IgD-negative memory B cell (primary cell): ENCODE results near the gene PDP2. TPM values are rescaled to one million over a fixed set of nuclear protein-coding genes. Genes with fewer than 3 reads are reported as not detected.

Source experiments
- H3K27ac Mint-ChIP-seq, 3 donors: one replicate each; pipeline ENCODE4 v1.8.0; 2020 to 2022; ENCODE audit warnings: mild to moderate bottlenecking in 3 of 3, mixed read lengths in 3 of 3, moderate library complexity in 1 of 3
- H3K27me3 Mint-ChIP-seq: one replicate; pipeline ENCODE4 v1.8.0; 2021; ENCODE audit warnings: mixed read lengths
- H3K36me3 Mint-ChIP-seq: one replicate; pipeline ENCODE4 v1.8.0; 2020; ENCODE audit warnings: mild to moderate bottlenecking, mixed read lengths
- H3K4me1 Mint-ChIP-seq, 3 donors: one replicate each; pipeline ENCODE4 v1.8.0; 2020 to 2022; ENCODE audit warnings: mixed read lengths in 3 of 3, mild to moderate bottlenecking in 1 of 3
- H3K4me3 Mint-ChIP-seq, 4 donors: one replicate each; pipeline ENCODE4 v1.8.0; 2020 to 2022; ENCODE audit warnings: mild to moderate bottlenecking in 4 of 4, mixed read lengths in 4 of 4, moderate library complexity in 3 of 4
- H3K9me3 Mint-ChIP-seq, 3 donors: one replicate each; pipeline ENCODE4 v1.8.0; 2020 to 2021; ENCODE audit warnings: mixed read lengths in 3 of 3, mild to moderate bottlenecking in 1 of 3
- polyA plus RNA-seq: library from polyadenylated mRNA; unstranded; fragments of 300-500 nt; fragmentation: Illumina TruSeq; gene quantifications from one replicate; pipeline ENCODE4 v1.2.3, GENCODE V29; 2021

Gene PDP2
- polyA plus RNA-seq, 1 donor from 2014 or later: 0.78 TPM

DNA sequence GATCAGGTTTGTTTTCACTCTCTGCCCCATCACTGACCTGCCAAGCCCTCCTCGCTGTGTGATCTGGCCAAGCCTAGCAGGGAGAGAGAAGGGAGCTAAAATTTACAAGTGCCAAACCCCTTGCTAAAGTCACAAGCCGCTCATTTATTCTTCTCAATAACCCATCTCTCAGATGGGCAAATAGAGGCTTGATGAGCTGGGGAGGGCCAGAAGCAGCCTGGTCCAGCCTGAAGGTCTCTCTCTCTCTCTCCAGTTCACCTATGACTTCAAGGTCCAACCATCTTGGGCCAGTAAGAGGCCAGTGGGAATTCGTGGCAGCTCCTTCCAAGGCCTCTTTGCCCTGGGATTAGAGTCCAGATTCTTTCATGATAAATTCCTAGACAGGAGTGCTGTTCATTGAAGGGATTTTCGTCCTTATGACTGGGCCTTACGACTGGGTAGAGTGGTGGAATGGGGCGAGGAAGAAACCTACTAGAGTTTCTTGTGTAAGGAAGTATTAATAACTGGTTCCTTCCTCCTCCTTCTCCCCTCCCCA lies 32.7 kb upstream of the PDP2 start:
- peaks cover 34% of the 10 kb centered on the region for H3K27me3 Mint-ChIP-seq
- no peak overlapping the region for H3K27ac Mint-ChIP-seq
- H3K36me3 Mint-ChIP-seq: no peaks in the 10 kb centered on the region
- H3K4me1 Mint-ChIP-seq: peaks cover 0 to 5% (median 5%) of the 10 kb centered on the region in 3 donors
- no peaks in the 10 kb centered on the region for H3K9me3 Mint-ChIP-seq
- H3K4me3 Mint-ChIP-seq: no peak overlapping the region

DNA sequence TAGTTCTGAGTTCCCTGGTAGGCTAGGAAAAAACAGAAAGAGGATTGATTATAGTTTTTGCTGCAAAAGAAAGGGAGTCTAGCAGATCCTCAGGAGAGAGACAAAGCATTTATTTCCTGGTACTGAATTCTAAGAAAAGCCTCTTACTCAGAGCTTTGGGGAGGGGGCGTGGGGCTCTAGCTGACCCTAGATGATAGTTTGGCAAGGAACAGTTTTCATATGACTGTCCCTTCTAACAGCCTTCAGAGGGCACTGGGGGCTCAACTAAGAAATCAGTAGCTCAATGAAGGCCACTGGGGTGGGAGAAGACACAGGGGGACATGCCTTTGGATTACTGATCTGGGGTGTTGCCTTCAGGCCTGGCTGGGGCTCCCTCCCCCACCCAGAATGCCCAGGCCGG lies 32.1 kb upstream of the PDP2 start:
- Mint-ChIP-seq H3K27ac (no peak overlapping the region), H3K27me3 (peaks cover 29% of the 10 kb centered on the region), H3K9me3 (no peaks in the 10 kb centered on the region), H3K4me3 (no peak overlapping the region), H3K36me3 (no peaks in the 10 kb centered on the region), H3K4me1 (peaks cover 0 to 5% (median 5%) of the 10 kb centered on the region in 3 donors)

DNA sequence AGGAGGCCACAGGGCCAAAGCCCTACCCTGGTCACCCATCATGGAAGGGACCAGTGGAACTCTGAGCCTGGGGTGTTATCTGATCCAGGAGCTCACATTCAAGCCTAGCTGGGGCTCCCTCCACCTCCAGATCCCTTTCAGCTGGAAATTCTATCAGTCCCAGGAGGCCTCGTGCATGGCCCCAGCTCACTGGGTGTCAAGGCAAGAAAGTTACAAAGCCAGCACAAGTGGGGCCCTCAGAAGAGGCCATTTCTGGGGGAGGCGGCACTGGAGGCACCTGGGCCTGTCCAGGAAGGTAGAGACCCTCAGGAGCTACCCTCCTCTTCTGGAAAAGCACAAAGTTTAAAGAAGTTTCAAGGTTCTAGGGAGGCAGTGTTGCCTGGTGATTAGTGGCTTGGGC lies 31.3 kb upstream of the PDP2 start:
- Mint-ChIP-seq H3K27me3 (peaks cover 21% of the 10 kb centered on the region), H3K27ac (peak overlapping the region in 1 of 3 donors; percentile 35), H3K4me3 (no peak overlapping the region), H3K9me3 (no peaks in the 10 kb centered on the region), H3K4me1 (peaks cover 0 to 3% (median 2%) of the 10 kb centered on the region in 3 donors), H3K36me3 (peaks cover under 1% of the 10 kb centered on the region)

DNA sequence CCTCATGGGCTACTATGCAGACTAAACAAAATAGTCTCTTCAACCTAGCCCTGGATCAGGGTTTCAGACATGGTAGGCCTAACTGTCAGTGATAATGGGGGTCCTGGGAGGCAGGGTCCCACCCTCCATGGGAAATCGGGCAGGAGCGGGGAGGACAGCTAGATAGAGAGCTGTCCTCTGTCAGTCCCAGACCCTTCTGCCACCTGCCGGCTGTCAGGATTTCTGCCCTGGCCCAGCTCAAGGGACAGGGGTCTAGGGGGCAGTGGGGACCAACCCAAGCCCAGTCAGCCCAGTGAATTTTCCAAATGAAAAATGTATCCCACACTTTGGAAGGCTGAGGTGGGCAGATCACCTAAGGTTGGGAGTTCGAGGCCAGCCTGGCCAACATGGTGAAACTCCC lies 30.8 kb upstream of the PDP2 start:
- no peak overlapping the region for H3K4me3 Mint-ChIP-seq
- H3K27ac Mint-ChIP-seq: peak overlapping the region in 1 of 3 donors; percentile 35
- peaks cover 21% of the 10 kb centered on the region for H3K27me3 Mint-ChIP-seq
- no peaks in the 10 kb centered on the region for H3K9me3 Mint-ChIP-seq
- peaks cover 1% of the 10 kb centered on the region for H3K36me3 Mint-ChIP-seq
- peaks cover 0 to 3% (median 2%) of the 10 kb centered on the region in 3 donors for H3K4me1 Mint-ChIP-seq

DNA sequence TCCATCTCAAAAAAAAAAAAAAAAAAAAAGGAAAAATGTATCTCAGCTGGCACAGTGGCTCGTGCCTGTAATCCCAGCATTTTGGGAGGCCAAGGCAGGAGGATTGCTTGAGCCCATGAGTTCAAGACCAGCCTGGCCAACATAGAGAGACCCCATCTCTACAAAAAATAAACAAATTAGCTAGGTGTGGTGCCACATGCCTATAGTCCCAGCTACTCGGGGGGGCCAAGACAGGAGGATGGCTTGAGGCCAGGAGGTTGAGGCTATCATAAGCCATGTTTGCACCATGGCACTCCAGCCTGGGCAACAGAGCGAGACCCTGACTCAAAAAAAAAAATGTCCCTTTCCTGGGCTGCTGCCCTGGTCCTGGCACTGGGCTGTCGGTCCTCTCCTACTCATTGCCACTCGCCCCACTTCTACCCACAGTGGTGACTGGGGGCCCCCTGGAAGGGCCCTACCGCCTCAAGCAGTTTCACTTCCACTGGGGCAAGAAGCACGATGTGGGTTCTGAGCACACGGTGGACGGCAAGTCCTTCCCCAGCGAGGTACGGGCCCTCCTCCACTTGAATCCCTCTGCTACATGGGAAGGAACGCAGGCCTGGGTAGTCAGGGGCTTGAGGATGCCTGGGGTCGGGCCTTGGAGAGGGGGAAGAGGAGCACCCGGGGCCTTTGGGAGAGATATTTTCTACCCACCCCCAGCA lies 30.1 kb upstream of the PDP2 start:
- Mint-ChIP-seq H3K4me1 (peaks cover 0 to 3% (median 2%) of the 10 kb centered on the region in 3 donors), H3K36me3 (peaks cover 1% of the 10 kb centered on the region), H3K9me3 (no peaks in the 10 kb centered on the region), H3K27ac (no peak overlapping the region), H3K27me3 (peaks cover 16% of the 10 kb centered on the region), H3K4me3 (no peak overlapping the region)

DNA sequence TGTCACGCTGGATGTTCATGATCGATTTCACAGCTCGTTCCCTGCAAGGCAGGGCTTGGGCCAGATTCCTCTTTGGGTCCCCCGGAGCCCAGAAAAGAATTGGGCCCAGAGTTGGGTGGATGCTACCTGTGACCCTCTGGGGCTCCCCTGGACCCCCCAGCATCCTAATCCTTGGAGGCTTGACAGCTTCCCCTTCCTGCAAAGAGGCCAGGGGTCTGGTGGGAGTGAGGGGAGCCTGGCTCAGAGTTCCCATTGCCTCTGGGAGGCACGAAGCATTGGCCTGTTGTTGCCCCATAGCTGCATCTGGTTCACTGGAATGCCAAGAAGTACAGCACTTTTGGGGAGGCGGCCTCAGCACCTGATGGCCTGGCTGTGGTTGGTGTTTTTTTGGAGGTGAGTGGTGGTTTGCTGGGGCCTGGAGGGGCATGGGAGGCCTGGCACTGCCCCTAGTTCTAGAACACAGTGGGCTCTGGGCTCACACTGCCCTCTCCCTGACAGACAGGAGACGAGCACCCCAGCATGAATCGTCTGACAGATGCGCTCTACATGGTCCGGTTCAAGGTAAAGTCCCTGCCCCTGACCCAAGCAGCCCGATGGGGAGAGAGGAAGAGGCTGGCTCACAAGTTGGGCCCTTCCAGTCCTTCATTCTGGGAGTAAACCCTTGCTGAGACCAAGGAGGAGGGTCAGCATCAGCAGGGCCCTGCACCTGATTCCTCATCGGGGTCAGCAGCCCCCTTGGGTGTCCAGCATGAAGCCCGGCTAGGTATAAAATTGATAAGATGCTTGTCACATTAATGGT lies 28.9 kb upstream of the PDP2 start:
- Mint-ChIP-seq H3K4me1 (no peaks in the 10 kb centered on the region), H3K9me3 (no peaks in the 10 kb centered on the region), H3K27me3 (peaks cover 8% of the 10 kb centered on the region), H3K4me3 (no peak overlapping the region), H3K27ac (no peak overlapping the region), H3K36me3 (peaks cover 1% of the 10 kb centered on the region)

DNA sequence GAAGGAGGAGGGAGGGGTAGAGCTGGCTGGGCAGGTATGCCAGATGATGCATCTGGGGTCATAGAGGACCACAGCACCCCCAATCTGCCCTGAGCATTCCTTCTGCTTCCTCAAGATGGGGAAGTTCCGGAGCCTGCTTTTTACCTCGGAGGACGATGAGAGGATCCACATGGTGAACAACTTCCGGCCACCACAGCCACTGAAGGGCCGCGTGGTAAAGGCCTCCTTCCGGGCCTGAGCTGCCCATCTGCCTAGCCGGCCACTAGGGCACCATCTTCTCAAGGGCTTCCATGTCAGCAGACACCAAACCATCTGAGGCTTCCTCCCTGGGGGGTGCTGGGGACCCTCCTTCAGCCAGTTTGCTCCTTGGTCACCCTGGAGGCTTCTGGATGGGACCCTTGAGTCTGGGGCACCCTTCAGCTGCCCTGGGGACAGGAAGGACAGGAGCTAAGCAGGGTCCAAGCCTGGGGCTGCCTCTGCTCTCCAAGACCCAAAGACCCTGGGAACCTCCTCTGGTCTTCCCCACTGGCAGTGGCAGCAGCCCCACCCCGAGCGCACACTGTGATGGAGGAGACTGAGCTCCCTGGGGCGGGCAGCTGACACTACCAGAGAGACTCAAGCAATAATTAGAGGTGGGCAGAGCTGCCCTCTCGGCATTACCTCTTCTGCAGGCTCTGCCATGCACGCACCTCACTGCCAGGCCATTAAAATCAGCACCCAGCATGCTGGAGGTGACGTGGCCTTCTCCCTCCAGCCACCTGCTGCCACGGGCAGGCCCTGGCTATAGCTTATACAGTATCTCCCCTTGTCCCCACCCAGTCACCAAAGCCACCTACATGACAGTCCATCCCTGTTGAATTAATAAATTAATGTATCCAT lies 26.8 kb upstream of the PDP2 start:
- Mint-ChIP-seq H3K4me1 (peaks cover 0 to 4% (median 0%) of the 10 kb centered on the region in 3 donors), H3K27me3 (peaks cover 1% of the 10 kb centered on the region), H3K27ac (peak overlapping the region in 1 of 3 donors; percentile 11), H3K9me3 (no peaks in the 10 kb centered on the region), H3K36me3 (peaks cover 1% of the 10 kb centered on the region), H3K4me3 (no peak overlapping the region)

DNA sequence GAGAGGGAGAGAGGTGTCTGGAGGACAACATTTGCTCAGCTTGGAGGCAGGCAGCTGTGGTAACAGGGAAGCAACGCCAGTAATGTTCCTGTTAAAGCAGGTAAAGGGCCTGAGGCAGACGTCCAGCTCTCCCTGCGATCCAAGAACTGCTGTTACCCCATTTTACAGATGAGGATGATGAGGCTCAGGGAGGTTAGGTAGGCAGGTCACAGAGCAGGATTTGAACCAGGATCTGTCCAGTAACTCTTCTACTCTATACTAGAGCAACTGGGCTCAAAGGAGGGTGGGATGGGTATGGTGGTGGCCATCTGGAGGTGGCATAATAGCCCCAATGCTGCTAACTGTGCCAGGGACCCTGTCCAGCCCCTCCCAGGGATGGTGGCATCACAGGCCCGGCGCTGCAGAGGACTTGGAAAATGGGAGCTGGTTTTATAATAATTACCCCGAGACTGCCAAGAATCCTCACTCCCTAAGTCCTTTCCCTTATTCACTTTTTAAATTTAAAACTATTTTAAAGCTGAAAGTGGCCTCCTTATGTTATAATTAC lies 24.1 kb upstream of the PDP2 start:
- peaks cover 1% of the 10 kb centered on the region for H3K27me3 Mint-ChIP-seq
- H3K36me3 Mint-ChIP-seq: peaks cover 1% of the 10 kb centered on the region
- H3K9me3 Mint-ChIP-seq: no peaks in the 10 kb centered on the region
- H3K4me1 Mint-ChIP-seq: peaks cover 0 to 4% (median 0%) of the 10 kb centered on the region in 3 donors
- H3K27ac Mint-ChIP-seq: no peak overlapping the region
- H3K4me3 Mint-ChIP-seq: no peak overlapping the region

DNA sequence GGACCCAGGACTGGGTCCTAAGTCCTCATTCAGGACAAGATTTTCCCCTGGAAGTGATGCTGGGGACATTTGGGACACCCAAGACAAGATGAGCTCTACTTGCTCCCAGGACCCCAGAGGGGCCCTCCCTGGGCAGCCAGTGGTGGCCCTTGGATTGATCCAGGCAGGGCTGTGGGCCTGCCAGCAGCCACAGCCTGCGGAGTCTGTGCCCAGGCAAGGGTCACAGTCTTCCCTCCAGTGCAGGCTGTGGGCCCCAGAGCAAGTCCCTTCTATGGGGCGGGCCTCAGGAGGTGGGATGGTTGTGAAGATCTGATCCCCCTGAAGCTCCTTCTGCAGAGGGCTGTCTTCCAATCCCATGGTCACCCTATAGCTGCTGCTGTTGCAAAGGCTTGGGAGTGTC lies 23.5 kb upstream of the PDP2 start:
- no peaks in the 10 kb centered on the region for H3K9me3 Mint-ChIP-seq
- no peak overlapping the region for H3K4me3 Mint-ChIP-seq
- peaks cover 0 to 4% (median 0%) of the 10 kb centered on the region in 3 donors for H3K4me1 Mint-ChIP-seq
- H3K27ac Mint-ChIP-seq: no peak overlapping the region
- no peaks in the 10 kb centered on the region for H3K27me3 Mint-ChIP-seq
- peaks cover 1% of the 10 kb centered on the region for H3K36me3 Mint-ChIP-seq

DNA sequence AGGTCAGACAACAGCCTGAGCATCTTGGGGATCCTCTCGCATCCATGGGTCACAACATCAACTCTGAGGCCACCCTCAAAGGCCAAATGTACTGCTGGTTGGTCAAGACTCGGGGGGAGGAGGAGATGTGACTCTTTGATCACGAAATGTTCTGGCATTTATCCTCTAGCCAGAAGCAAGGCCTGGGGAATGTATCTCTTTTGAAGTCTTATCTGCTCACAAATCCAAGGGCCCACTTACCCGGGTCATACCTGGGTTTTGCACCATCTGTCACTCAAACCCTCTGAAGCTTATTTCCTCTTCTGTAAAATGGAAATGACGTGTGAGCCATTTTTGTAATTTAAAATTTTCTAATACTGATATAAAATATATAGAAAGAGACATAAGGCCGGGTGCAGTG lies 22.9 kb upstream of the PDP2 start:
- no peaks in the 10 kb centered on the region for H3K9me3 Mint-ChIP-seq
- peaks cover 0 to 4% (median 0%) of the 10 kb centered on the region in 3 donors for H3K4me1 Mint-ChIP-seq
- H3K27ac Mint-ChIP-seq: no peak overlapping the region
- H3K36me3 Mint-ChIP-seq: peaks cover 1% of the 10 kb centered on the region
- H3K4me3 Mint-ChIP-seq: no peak overlapping the region
- H3K27me3 Mint-ChIP-seq: no peaks in the 10 kb centered on the region

DNA sequence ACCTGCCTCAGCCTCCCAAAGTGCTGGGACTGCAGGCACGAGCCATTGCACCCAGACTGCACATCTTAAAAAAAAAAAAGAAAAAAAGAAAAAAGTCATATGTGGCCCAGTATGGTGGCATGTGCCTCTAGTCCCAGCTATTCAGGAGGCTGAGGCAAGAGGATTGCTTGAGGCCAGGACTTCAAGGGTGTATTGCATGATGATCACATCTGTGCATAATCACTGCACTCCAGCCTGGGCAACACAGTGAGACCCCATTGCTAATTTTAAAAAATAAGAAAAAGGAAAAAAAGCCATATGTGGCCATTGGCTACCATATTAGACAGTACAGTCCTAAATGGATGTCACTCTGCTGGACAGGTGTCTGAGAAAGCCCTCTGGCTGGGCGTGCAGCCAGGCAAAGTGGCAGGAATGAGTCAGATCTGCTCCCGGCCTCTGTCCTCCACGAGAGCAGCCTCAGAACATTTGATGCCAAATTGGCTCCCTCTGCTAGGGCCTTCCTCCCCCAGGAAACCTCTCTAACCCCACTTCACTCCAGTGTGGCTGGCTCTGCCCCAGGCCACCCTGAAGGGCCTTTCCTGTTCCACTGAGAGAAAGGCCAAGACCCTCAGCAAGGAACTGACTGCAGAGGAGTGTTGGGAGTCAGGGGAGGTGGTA lies 21.4 kb upstream of the PDP2 start:
- Mint-ChIP-seq H3K27me3 (no peaks in the 10 kb centered on the region), H3K9me3 (no peaks in the 10 kb centered on the region), H3K27ac (no peak overlapping the region), H3K4me3 (no peak overlapping the region), H3K4me1 (peaks cover 0 to 4% (median 0%) of the 10 kb centered on the region in 3 donors), H3K36me3 (peaks cover 1% of the 10 kb centered on the region)

DNA sequence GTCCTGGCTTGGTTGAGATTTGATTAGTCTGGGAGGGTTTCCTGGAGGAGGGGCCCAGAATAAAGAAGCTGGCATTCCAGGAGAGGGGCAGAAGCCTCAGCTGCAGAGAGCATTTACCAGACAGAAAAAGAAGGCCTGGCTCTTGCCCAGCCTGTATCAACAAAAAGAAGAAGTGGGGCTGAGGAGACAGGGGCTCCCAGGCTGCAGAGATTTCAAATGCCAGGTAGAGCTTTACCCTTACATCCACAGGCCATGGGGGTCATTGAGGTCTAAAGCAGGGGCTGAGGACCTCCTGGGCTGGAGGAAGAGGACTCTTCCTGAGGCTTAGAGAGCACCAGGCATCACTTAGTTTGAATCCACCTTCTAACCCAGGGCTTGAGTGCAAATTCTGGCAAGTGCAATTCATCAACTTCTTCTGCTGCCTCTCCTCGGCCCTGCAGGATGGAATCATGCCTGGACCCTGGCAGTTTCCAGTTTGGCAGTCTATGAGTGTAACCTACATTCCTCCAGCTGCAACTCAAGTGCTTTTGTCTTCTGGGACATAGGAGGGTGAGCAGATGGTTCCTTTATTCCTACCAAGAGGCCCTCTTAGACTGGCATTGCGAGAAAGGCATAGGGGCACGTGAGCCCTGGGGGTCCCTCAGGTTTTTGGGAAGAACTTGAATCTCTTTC lies 20.8 kb upstream of the PDP2 start:
- no peak overlapping the region for H3K4me3 Mint-ChIP-seq
- H3K36me3 Mint-ChIP-seq: no peaks in the 10 kb centered on the region
- no peaks in the 10 kb centered on the region for H3K27me3 Mint-ChIP-seq
- peaks cover 0 to 4% (median 0%) of the 10 kb centered on the region in 3 donors for H3K4me1 Mint-ChIP-seq
- no peak overlapping the region for H3K27ac Mint-ChIP-seq
- H3K9me3 Mint-ChIP-seq: no peaks in the 10 kb centered on the region

DNA sequence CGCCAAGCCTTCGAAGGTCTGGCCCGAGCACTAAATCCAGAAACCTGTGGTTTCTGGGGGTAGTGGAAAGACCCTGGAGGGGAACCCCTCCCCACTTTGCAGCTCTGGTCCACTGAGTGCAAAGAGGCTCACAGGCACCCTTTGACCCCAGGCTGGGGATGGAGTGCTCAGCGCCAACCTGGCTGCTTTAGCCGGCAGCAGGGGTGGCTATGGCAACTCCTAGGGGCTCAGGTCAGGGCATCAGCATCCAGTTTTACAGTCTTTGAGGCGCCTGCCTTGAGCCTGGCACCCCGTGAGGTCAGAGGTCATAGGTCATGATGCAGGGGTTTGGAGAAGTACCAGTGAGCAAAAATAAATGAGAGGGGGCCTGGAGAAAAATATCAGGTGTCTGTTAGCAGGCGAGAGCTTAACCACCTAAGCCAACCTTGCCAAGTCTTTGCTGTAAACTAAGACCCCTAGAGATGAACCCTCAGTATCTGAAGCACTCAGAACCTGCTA lies 18.2 kb upstream of the PDP2 start:
- no peak overlapping the region for H3K4me3 Mint-ChIP-seq
- H3K4me1 Mint-ChIP-seq: peaks cover 0 to 3% (median 0%) of the 10 kb centered on the region in 3 donors
- no peaks in the 10 kb centered on the region for H3K27me3 Mint-ChIP-seq
- no peaks in the 10 kb centered on the region for H3K9me3 Mint-ChIP-seq
- no peak overlapping the region for H3K27ac Mint-ChIP-seq
- no peaks in the 10 kb centered on the region for H3K36me3 Mint-ChIP-seq
